ENCODE measurements around the gene ARHGAP6.

The ARHGAP6 gene, protein sequence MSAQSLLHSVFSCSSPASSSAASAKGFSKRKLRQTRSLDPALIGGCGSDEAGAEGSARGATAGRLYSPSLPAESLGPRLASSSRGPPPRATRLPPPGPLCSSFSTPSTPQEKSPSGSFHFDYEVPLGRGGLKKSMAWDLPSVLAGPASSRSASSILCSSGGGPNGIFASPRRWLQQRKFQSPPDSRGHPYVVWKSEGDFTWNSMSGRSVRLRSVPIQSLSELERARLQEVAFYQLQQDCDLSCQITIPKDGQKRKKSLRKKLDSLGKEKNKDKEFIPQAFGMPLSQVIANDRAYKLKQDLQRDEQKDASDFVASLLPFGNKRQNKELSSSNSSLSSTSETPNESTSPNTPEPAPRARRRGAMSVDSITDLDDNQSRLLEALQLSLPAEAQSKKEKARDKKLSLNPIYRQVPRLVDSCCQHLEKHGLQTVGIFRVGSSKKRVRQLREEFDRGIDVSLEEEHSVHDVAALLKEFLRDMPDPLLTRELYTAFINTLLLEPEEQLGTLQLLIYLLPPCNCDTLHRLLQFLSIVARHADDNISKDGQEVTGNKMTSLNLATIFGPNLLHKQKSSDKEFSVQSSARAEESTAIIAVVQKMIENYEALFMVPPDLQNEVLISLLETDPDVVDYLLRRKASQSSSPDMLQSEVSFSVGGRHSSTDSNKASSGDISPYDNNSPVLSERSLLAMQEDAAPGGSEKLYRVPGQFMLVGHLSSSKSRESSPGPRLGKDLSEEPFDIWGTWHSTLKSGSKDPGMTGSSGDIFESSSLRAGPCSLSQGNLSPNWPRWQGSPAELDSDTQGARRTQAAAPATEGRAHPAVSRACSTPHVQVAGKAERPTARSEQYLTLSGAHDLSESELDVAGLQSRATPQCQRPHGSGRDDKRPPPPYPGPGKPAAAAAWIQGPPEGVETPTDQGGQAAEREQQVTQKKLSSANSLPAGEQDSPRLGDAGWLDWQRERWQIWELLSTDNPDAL (N-terminal part only)

GRCh38 chrX:11665168-11666111 lies at the start of gene ARHGAP6:
Gene ARHGAP6 (minus strand): TSS chrX:11665920. CDS start chrX:11664828, 1,092 bp downstream.
- DNase-seq (ENCODE audit: low read depth in 3 of 3, low spot score in 1 of 3): no peak

GRCh38 chrX:11704725-11705495 lies 39.2 kb upstream of the ARHGAP6 start:
- no peak for DNase-seq (ENCODE audit: low read depth in 3 of 3, low spot score in 1 of 3)

- no peak for DNase-seq (ENCODE audit: low read depth in 3 of 3, low spot score in 1 of 3)
These were observed 38.1 kb upstream of the ARHGAP6 start for GRCh38 chrX:11703855-11704254.

DNA sequence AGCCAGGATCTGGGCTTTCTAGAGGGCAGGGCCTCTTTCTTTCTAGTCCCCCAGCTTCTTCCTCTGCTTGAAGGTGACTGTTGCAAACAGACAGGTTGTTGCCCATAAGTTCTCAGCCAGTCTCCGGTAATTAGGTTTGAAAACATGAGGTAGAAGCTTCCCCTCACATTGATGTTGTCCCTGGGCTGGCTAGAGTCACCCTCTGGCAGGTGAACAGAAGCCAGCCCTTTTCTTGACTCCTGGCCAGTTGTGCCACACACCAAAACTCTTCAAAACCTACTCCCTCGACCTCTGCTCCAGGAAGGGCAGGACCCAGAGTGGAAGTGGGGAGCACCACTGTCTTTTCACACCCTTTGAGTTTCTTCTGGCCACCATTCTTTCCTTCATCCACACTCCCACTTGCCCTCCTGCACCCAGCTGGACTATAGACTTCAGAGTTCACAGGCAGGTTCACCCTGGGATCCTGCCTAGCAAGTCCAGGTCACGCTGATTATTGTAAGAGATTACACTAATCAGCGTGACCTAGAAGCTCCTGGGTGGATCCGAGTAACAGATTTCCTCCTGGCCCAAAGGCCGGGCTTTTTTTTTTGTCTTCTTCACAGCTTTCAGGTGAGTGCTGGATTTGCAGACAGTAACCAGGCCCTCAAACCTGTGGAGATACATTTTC lies 37.4 kb upstream of the ARHGAP6 start:
- no peak for DNase-seq (ENCODE audit: low read depth in 3 of 3, low spot score in 1 of 3)

DNA sequence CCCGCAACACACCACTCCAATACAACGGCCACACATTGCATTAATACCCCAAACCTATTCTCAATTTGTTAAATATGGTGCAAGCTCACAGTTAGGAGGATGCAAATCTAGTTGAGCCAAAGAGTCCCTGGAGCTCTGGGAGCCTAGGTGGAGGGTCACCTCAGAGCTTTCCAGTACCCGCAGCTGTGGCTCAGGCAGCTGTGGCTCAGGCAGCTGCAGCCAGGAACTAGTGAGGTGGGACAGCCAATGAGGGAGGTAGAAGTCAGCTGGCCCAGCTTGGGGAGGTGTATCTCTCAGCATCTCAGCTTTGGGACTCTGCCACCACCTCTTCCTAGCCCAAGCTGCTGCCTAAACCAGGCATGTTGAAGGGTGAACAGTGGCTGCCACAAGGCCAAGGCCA lies 36.7 kb upstream of the ARHGAP6 start:
- DNase-seq (ENCODE audit: low read depth in 3 of 3, low spot score in 1 of 3): no peak

DNA sequence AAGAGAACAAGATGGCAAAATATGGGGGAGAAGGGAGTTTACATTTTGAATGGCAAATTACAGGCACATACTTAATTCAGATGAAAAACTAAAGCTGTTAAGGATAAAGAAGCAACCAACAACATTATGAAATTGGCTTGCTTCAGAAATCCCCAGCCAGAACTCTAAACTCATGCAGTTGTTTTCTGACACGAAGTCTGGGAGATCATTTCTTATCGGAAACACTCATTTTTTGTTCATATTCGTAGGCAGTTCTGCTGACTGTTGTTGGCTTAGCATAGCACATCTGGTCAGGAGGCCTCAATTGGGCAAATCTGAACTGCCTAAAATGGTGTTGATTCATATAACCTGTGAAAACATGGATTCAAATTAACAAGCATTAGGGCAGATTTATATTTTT lies 33.0 kb upstream of the ARHGAP6 start:
- DNase-seq (ENCODE audit: low read depth in 3 of 3, low spot score in 1 of 3): no peak

- DNase-seq (ENCODE audit: low read depth in 3 of 3, low spot score in 1 of 3): no peak
These were observed 22.5 kb upstream of the ARHGAP6 start for GRCh38 chrX:11688201-11688600.

DNA sequence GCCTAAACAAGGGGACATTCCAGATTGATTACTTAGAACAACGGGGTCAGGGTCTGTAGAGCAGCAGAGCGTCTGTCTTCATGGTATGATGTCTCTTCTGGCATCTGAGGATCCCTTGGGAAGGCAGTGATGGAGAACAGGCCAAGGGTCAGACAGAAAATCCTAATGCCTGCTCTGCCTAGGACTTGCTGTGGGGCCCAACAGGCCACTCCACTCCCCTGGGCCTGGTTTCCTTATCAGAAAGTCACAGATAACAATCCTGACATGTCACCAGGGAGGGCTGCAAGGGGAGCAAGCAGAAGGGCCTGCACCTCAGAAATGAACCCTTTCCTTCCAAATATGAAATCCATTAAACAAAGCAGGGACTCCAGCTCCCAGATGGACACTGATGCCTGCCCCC lies 21.4 kb upstream of the ARHGAP6 start:
- DNase-seq (ENCODE audit: low read depth in 3 of 3, low spot score in 1 of 3): no peak

DNA sequence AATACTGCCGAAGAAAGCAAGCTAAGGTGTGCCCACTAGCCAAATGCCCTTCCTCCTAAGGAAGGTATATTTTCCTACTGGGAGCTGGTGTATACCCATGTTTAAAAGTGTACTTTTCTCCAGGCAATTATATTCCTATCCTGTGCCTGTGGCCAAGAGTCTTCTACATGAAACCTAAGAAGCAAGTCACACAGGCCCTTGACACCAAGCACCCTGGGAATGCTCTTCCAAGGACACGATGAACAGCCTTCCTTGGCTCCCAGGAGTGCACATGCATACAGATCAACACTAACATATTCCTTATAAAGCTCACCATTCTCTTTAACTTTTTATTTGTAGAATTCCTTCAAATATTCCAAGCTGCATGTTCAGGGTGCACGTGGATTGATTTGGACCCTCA lies 17.3 kb upstream of the ARHGAP6 start:
- no peak for DNase-seq (ENCODE audit: low read depth in 3 of 3, low spot score in 1 of 3)

GRCh38 chrX:11678158-11678557 lies 12.4 kb upstream of the ARHGAP6 start:
- no peak for DNase-seq (ENCODE audit: low read depth in 3 of 3, low spot score in 1 of 3)

GRCh38 chrX:11672213-11672612 lies 6.5 kb upstream of the ARHGAP6 start:
- no peak for DNase-seq (ENCODE audit: low read depth in 3 of 3, low spot score in 1 of 3)

DNA sequence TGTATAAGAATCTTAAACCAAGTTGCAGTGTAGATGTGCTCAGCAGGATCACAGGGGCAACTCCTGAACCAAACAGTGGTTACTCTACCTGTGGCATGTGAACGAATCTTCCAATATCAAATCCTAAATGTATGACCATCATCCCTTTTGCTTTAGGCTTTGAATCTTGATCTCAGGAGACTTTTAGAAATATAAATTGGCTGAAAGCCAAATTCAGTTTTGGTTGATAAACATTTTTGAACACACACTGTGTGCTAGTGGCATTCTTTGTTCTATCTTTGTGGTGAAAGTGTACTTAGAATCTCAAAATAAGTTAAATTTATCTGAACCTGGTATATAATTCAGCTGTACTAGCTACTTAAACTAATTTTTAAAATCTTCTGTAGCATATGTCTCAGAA lies 4.6 kb upstream of the ARHGAP6 start:
- no peak for DNase-seq (ENCODE audit: low read depth in 3 of 3, low spot score in 1 of 3)

DNA sequence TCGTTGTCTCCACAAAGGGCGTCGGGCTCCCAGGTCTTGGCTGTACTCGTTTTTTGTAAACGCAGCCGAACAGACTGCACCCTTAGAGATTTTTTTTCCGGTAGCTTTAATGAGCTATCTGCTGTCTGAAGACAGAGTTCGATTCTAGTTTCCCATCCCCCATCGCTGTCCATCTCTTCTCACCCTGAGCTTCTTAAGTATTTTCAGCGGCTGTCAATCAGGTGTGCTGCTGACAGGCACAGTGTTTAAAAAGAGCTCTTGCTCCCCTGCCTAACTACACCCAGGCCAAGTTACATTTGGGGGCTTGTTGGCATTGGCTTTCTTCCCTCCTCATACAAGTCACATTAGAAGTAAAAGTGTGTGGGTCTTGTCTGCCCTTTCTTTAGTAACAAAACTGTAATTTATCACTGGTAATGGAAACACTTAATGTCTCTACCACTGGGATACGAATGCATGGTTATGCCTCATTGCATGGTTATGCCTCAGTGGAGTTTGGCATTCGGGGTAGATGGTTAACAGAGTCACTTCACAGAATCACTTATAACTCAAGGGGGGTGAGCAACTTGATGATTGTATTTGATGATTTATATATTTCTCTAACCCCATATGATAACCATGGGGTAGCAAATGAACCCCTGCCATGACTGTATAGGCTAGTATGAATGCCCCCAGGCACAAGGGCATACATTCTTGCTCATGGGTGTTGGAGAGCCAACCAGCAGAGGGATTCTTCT lies 1.4 kb upstream of the ARHGAP6 start:
- DNase-seq (ENCODE audit: low read depth in 3 of 3, low spot score in 1 of 3): no peak

DNA sequence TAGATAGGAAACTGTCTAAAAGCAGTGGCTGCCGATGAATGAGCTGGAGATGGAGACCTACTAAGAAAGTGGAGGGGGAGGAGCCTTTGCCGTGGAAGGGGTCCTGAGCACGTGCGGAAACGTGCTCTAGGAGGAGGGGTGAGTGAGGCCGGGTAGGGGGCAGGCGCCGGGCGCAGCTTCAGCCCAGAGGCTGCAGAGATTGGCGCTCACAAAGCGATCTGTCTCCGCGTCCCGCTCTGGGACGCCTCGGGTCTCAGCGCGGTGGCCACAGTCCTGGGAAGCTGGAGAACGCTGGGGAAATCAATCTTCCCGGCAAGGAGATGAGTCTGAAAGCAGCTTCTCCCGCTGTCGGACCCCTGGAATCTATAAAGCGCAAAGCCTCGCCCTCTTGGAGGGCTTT lies 444 bp upstream of the ARHGAP6 start:
- no peak for DNase-seq (ENCODE audit: low read depth in 3 of 3, low spot score in 1 of 3)

- no peak for DNase-seq (ENCODE audit: low read depth in 3 of 3, low spot score in 1 of 3)
These were observed 1.2 kb downstream of the ARHGAP6 start for GRCh38 chrX:11664211-11665167.

- no peak for DNase-seq (ENCODE audit: low read depth in 3 of 3, low spot score in 1 of 3)
These were observed 1.9 kb downstream of the ARHGAP6 start for GRCh38 chrX:11663875-11664210.

GRCh38 chrX:11655282-11656015 lies 10.3 kb downstream of the ARHGAP6 start:
- no peak for DNase-seq (ENCODE audit: low read depth in 3 of 3, low spot score in 1 of 3)

Measured in stimulated activated CD4-positive, alpha-beta T cell treated with anti-CD3 and anti-CD28 coated beads, TNF-alpha, amount 100 ng/mL, for 1 hour (primary cell).